GM23248 (cell line): ENCODE data around the gene DDX59. TPM values are rescaled to one million over a fixed set of nuclear protein-coding genes. Genes with fewer than 3 reads are reported as not detected.

Source experiments
- DNase-seq: peaks from one replicate; pipeline ENCODE4 v3.0.0-alpha.2; 2015
- H2AFZ ChIP-seq: fragments of 200-600 bp; sonication (generic); 2 replicates; pipeline ENCODE4 v1.6.1; 2016; ENCODE audit warnings: antibody characterized with exemption
- H3F3A ChIP-seq: fragments of 200-600 bp; sonication (generic); 2 replicates; pipeline ENCODE4 v1.6.1; 2016; ENCODE audit warnings: mild to moderate bottlenecking, antibody characterized with exemption, mixed run types; ENCODE audit not compliant: insufficient read depth
- H3K27ac ChIP-seq: fragments of 200-600 bp; sonication (generic); 2 replicates; pipeline ENCODE4 v1.5.1; 2016; ENCODE audit warnings: mild to moderate bottlenecking
- H3K27me3 ChIP-seq: fragments of 200-600 bp; sonication (generic); replicated peaks from 2 replicates; pipeline ENCODE4 v1.6.1; 2016; ENCODE audit warnings: mild to moderate bottlenecking; ENCODE audit not compliant: insufficient read depth
- H3K36me3 ChIP-seq: fragments of 200-600 bp; sonication (generic); 2 replicates; pipeline ENCODE4 v1.6.1; 2016; ENCODE audit warnings: low read depth, mild to moderate bottlenecking
- H3K4me1 ChIP-seq: fragments of 200-600 bp; sonication (generic); 2 replicates; pipeline ENCODE4 v1.6.1; 2016; ENCODE audit warnings: mild to moderate bottlenecking; ENCODE audit not compliant: insufficient read depth
- H3K4me2 ChIP-seq: fragments of 200-600 bp; sonication (generic); one replicate; pipeline ENCODE4 v1.6.1; 2016; ENCODE audit warnings: mild to moderate bottlenecking; ENCODE audit not compliant: unreplicated experiment
- H3K4me3 ChIP-seq: fragments of 200-600 bp; sonication (generic); 2 replicates; pipeline ENCODE4 v1.5.1; 2016; ENCODE audit warnings: mild to moderate bottlenecking
- H3K79me2 ChIP-seq: fragments of 200-600 bp; sonication (generic); 2 replicates; pipeline ENCODE4 v1.6.1; 2016; ENCODE audit warnings: mild to moderate bottlenecking; ENCODE audit not compliant: insufficient read depth
- H3K9ac ChIP-seq: fragments of 200-600 bp; sonication (generic); 2 replicates; pipeline ENCODE4 v1.6.1; 2016; ENCODE audit warnings: mild to moderate bottlenecking
- H3K9me2 ChIP-seq: fragments of 200-600 bp; sonication (generic); 2 replicates; pipeline ENCODE4 v1.6.1; 2016; ENCODE audit warnings: mixed run types, mild to moderate bottlenecking, moderate library complexity; ENCODE audit not compliant: insufficient read depth
- H3K9me3 ChIP-seq: fragments of 200-600 bp; sonication (generic); one replicate; pipeline ENCODE4 v1.6.1; 2017; ENCODE audit warnings: low read depth
- H4K20me1 ChIP-seq: fragments of 200-600 bp; sonication (generic); 2 replicates; pipeline ENCODE4 v1.6.0; 2016; ENCODE audit not compliant: insufficient read depth
- EZH2 ChIP-seq: fragments of 200-600 bp; sonication (generic); IDR thresholded peaks from 2 replicates; pipeline ENCODE4 v1.6.1; 2018; ENCODE audit warnings: antibody characterized with exemption, mild to moderate bottlenecking; ENCODE audit not compliant: insufficient read depth, poor library complexity, severe bottlenecking
- EZH2phosphoT487 ChIP-seq: fragments of 200-600 bp; sonication (generic); IDR thresholded peaks from 2 replicates; pipeline ENCODE4 v1.6.1; 2018; ENCODE audit warnings: antibody characterized with exemption, moderate library complexity, mild to moderate bottlenecking, low read depth; ENCODE audit not compliant: insufficient read depth
- WGBS, 2 experiments: methylation state at CpG; one replicate each; pipeline ENCODE4 v1.1.6; 2015 to 2017; ENCODE audit warnings: low lambda C conversion rate in 2 of 2, low coverage in 1 of 2; ENCODE audit errors: missing lambda C conversion rate in 2 of 2; 5-methylcytosine and 5-hydroxymethylcytosine counted together
- in situ Hi-C: fragments of 300-500 bp; cut with MboI; formaldehyde crosslinking; loops from 2 replicates; pipeline ENCODE4 v1.15.0; 2020
- polyA plus RNA-seq: library from polyadenylated mRNA; unstranded; fragments of >200 nt; fragmentation: Nextera tagmentation; extraction: Ambion mirVana; gene quantifications from 2 replicates; pipeline ENCODE4 v1.2.1, GENCODE V29; 2016
- total RNA-seq: library from RNA; depleted of rRNA; stranded (reverse); fragments of >200 nt; shearing (Covaris generic); gene quantifications from 2 replicates; pipeline ENCODE4 v1.2.3, GENCODE V29; 2014

Gene DDX59
- total and polyA plus RNA-seq, 2 experiments from 2014 or later: 12.2 to 14.2 TPM

DNA sequence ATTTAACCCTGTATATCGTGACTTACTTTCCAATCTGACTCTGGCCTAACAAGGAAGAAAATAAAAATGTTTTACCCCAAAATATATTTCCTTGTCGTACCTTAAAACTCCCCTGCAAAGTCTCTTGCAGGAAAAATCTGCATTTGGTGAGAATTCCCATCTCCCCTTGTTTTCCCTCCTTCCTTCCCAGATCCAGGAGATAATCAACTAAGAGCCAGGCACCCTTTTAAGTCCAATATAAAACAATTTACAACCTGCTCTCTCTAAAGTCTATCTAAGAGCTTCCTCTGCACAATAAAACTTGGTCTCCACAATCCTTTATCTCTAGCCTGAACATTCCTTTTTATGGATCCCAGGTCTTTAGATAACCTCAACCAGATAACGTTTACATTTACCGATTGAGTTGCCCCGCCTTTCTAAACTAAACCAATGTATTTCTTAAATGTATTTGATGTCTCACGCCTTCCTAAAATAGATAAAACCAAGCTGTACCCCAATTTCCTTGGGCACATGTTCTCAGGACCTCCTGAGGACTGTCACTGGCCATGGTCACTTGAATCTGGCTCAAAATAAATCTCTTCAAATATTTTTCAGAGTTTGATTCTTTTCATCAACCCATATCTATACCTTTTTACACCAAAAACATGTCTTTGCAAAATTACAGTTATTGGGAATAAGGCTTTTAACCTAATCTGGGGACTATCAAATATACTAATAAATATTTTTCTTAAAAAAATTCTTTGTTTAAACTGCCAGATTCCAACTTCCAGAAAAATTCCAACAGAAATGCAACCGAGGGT is 993 bp downstream of the DDX59 start:
- peaks cover 26% of the 10 kb centered on the region for H3K4me1 ChIP-seq
- H3K9ac ChIP-seq: peak overlapping the region; percentile 99
- no peaks in the 10 kb centered on the region for H3K27me3 ChIP-seq
- peak overlapping the region; percentile 79 for H2AFZ ChIP-seq
- H3K9me2 ChIP-seq: no peaks in the 10 kb centered on the region
- no peak for DNase-seq
- TF ChIP-seq EZH2phosphoT487: no peak
- TF ChIP-seq EZH2: no peak
- peaks cover 60% of the 10 kb centered on the region for H3K79me2 ChIP-seq
- in situ Hi-C loops: no loop called here
- no peaks in the 10 kb centered on the region for H3K36me3 ChIP-seq
- peak overlapping the region; percentile 99 for H3K27ac ChIP-seq
- no peaks in the 10 kb centered on the region for H3K9me3 ChIP-seq
- H3K4me3 ChIP-seq: peak overlapping the region; percentile 84
- whole genome bisulfite sequencing, 2 experiments: 28 to 29% methylated on average over 7 of the region's 7 CpGs
- peak overlapping the region; percentile 98 for H3K4me2 ChIP-seq
- H4K20me1 ChIP-seq: no peaks in the 10 kb centered on the region
- peaks cover 14% of the 10 kb centered on the region; the same call in 1 of the 2 replicates for H3F3A ChIP-seq

DNA sequence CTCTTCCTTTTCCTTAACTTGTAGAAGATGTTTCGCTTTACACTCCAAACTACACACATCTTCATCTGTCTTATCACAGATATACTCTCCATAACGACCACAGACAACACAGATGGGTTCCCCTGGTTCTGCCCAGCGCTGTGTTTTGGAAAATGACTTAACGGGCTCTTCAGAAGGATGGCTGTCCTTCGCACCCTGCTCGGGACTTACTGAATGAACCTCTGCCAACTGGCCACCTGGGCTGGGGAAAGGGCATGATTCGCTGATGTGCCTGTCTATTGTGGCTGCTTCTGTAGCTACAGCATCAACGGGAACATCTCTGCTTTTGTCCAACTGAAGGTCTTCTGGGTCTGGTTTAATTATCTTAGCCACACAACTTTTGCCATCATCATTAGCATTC is 3.4 kb downstream of the DDX59 start:
- H2AFZ ChIP-seq: no peak overlapping the region
- H3K4me1 ChIP-seq: peaks cover 25% of the 10 kb centered on the region
- no peaks in the 10 kb centered on the region for H4K20me1 ChIP-seq
- no peak overlapping the region for H3K27ac ChIP-seq
- no peaks in the 10 kb centered on the region for H3K9me2 ChIP-seq
- H3K4me2 ChIP-seq: no peak overlapping the region
- no peaks in the 10 kb centered on the region for H3K9me3 ChIP-seq
- in situ Hi-C loops: no loop called here
- no peak overlapping the region for H3K9ac ChIP-seq
- WGBS, 2 experiments: 82 to 83% methylated on average over 8 of the region's 8 CpGs
- TF ChIP-seq EZH2 (no peak), EZH2phosphoT487 (no peak)
- peaks cover 69% of the 10 kb centered on the region for H3K79me2 ChIP-seq
- H3F3A ChIP-seq: peaks cover 14% of the 10 kb centered on the region; the same call in 1 of the 2 replicates
- no peaks in the 10 kb centered on the region for H3K27me3 ChIP-seq
- no peak for DNase-seq
- peaks cover 3% of the 10 kb centered on the region; the same call in 1 of the 2 replicates for H3K36me3 ChIP-seq
- no peak overlapping the region for H3K4me3 ChIP-seq

DNA sequence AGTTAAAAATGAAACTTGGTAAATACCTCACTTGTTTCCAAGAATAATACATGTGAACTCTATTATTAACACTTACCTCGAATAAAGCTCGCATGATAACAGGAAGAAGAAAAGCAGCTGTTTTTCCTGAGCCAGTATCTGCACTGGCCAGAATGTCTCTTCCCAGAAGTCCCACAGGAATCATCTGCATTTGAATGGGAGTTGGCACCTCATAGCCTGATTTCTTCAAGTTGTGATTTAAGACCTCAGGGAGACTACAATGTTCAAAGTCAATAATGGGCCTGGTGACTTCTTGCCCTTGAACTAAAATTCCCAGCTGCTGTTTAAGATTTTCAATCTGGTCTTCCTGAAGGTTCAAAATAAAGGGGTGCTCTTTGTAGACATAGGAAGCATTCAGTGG is 3.8 kb downstream of the DDX59 start:
- H2AFZ ChIP-seq: no peak overlapping the region
- 34 to 49% methylated on average over 2 of the region's 2 CpGs for WGBS, 2 experiments
- H3K27ac ChIP-seq: no peak overlapping the region
- H3K4me1 ChIP-seq: peaks cover 20% of the 10 kb centered on the region
- peaks cover 13% of the 10 kb centered on the region; the same call in 1 of the 2 replicates for H3F3A ChIP-seq
- no peak for TF ChIP-seq EZH2phosphoT487
- no peak for TF ChIP-seq EZH2
- H3K4me2 ChIP-seq: no peak overlapping the region
- H4K20me1 ChIP-seq: no peaks in the 10 kb centered on the region
- no peaks in the 10 kb centered on the region for H3K9me2 ChIP-seq
- H3K36me3 ChIP-seq: peaks cover 3% of the 10 kb centered on the region; the same call in 1 of the 2 replicates
- H3K4me3 ChIP-seq: no peak overlapping the region
- no peak for DNase-seq
- in situ Hi-C loops: no loop called here
- H3K79me2 ChIP-seq: peaks cover 65% of the 10 kb centered on the region
- no peaks in the 10 kb centered on the region for H3K27me3 ChIP-seq
- H3K9ac ChIP-seq: no peak overlapping the region
- no peaks in the 10 kb centered on the region for H3K9me3 ChIP-seq

DNA sequence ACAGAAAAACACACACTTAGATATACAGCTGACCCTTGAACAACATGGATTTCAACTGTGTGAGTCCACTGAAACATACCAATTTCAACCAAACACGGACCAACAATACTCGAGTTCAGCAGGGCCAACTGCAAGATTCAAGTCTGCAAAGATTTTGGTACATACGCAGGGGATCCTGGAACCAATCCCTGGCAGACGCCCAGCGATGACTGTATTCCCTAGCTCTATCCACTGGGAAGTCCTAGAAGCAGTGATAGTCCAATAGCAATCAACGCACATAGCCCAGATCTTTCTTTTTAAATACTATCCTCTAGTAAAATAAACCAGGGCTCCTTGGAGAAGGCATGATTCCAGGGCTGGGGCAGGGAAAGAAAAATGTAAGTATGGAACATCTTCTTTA is 9.0 kb downstream of the DDX59 start:
- in situ Hi-C loops: no loop called here
- TF ChIP-seq EZH2phosphoT487: no peak
- no peak for TF ChIP-seq EZH2
- Histone ChIP-seq H4K20me1 (no peaks in the 10 kb centered on the region), H2AFZ (no peak overlapping the region), H3K4me1 (peaks cover 13% of the 10 kb centered on the region), H3K9ac (no peak overlapping the region), H3K9me3 (no peaks in the 10 kb centered on the region), H3K36me3 (peaks cover 22% of the 10 kb centered on the region; the same call in 1 of the 2 replicates), H3K27me3 (no peaks in the 10 kb centered on the region), H3K4me2 (no peak overlapping the region), H3F3A (no peaks in the 10 kb centered on the region; the same call in 1 of the 2 replicates), H3K9me2 (no peaks in the 10 kb centered on the region), H3K79me2 (peaks cover 42% of the 10 kb centered on the region; the same call in 1 of the 2 replicates), H3K27ac (no peak overlapping the region), H3K4me3 (no peak overlapping the region)
- 63 to 70% methylated on average over 6 of the region's 6 CpGs for WGBS, 2 experiments
- DNase-seq: peak; percentile 17
